Fibroblast of villous mesenchyme (primary cell): ENCODE data around the gene LYVE1. TPM values are rescaled to one million over a fixed set of nuclear protein-coding genes. Genes with fewer than 3 reads are reported as not detected.

Experiments
- DNase-seq: peaks from one replicate; pipeline ENCODE4 v3.0.0-alpha.2; 2010; ENCODE audit warnings: low read depth
- H3K4me3 ChIP-seq: 2 replicates; pipeline ENCODE4 v1.5.1; 2011; ENCODE audit warnings: low read depth, mild to moderate bottlenecking, low read length
- total RNA-seq: library from RNA; depleted of rRNA; stranded (reverse); fragments of >200 nt; gene quantifications from 2 replicates; pipeline ENCODE4 v1.2.3, GENCODE V29; 2012
- TF ChIP-seq, protein P1 (sequence below): IDR thresholded peaks from 2 replicates; pipeline ENCODE4 v1.5.1; 2012; ENCODE audit warnings: low read depth, mild to moderate bottlenecking, low read length; ENCODE audit not compliant: insufficient read depth

The LYVE1 gene, protein sequence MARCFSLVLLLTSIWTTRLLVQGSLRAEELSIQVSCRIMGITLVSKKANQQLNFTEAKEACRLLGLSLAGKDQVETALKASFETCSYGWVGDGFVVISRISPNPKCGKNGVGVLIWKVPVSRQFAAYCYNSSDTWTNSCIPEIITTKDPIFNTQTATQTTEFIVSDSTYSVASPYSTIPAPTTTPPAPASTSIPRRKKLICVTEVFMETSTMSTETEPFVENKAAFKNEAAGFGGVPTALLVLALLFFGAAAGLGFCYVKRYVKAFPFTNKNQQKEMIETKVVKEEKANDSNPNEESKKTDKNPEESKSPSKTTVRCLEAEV
- total RNA-seq = under 0.01 TPM in 1 of 2 replicates, not detected in the other

DNA sequence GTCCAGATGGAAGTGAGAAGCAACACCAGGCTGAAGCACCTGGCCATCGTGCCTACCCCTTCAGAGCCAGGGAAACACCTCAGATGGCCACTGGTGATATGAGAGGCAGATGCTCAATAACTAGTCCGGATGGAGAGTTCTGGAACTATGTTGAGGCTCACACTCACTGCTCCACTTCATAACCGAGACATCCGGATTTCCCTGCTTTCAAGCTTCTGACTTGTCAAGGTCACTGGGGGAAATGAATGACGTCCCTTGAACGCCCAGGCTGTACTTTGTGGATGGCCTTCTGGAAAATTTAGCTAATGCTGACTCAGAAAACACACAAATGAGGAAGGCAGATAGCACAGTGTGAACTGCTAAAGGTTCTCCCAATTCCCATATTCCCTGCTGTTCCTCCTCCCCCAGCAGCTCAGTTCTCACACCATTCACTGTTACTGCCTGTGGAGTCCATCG, at the start of gene LYVE1:
TSS of gene LYVE1 (minus strand) at position 180 of the 456 bp plus-strand sequence. CDS start at position 47, 133 bp downstream.
- TF ChIP-seq, protein P1, sequence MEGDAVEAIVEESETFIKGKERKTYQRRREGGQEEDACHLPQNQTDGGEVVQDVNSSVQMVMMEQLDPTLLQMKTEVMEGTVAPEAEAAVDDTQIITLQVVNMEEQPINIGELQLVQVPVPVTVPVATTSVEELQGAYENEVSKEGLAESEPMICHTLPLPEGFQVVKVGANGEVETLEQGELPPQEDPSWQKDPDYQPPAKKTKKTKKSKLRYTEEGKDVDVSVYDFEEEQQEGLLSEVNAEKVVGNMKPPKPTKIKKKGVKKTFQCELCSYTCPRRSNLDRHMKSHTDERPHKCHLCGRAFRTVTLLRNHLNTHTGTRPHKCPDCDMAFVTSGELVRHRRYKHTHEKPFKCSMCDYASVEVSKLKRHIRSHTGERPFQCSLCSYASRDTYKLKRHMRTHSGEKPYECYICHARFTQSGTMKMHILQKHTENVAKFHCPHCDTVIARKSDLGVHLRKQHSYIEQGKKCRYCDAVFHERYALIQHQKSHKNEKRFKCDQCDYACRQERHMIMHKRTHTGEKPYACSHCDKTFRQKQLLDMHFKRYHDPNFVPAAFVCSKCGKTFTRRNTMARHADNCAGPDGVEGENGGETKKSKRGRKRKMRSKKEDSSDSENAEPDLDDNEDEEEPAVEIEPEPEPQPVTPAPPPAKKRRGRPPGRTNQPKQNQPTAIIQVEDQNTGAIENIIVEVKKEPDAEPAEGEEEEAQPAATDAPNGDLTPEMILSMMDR = no peak
- no peak within 1 kb of the TSS for H3K4me3 ChIP-seq
- no peak for DNase-seq

DNA sequence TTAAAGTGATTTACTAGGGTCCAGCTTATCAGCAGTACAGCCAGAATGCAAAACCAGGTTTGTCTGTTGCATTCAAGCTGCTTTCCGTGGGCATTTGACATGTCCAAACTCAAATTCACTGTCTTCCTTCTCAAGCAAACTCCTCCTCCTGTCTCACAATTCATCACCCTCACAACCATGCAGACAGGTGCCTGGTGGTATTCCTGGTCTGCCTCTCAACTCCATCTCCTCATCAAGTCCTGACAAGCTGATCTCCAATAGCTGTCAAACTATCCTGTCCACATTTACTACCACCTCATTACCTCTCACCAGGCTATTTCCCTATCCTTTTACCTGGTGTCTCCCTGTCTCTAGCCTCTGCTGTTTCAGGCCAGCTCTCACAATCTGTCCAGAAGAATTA, 49.1 kb upstream of the LYVE1 start:
- TF ChIP-seq, protein P1 = no peak
- no peak for DNase-seq
- no peak overlapping the region for H3K4me3 ChIP-seq

DNA sequence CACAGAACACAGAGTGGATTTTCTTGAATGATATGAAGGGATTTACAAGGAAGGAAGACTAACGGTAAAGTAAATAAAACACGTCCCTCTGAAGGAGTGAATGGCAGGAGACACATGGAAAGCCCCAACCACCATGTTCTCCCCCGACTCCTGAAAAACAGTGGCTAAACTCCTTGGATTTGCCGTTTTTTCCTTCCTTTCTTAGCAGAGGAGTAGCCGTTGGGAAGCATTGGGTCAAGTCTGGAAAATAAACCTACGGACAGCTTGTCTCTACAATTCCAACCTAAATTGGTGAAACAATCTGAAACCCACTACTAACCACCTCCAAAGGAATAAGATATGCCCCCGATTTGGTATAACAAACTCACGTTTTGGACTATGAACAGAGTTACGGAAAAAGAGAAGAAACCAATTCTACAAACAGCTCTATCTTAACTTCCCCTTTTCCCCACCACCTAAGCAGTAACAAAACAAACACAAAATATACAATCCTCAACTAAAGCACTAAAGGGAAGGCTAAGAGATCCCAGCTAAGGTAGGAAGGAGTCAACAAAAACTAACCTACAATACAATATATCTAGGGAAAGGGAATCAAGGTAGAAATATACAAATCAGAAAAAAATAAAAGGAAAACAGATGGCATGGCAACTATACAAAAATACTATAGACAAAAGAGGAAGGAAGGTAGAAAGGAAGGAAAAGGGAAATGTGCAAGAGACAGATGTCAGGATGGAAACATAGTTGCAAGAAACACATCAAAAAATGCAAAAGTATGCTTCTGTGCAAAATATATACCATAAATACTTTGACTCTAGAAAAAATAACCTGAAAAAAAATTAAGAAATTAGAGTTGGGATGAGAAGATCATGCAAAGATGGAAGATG, 43.8 kb upstream of the LYVE1 start:
- TF ChIP-seq, protein P1 = no peak
- no peak overlapping the region for H3K4me3 ChIP-seq
- DNase-seq = no peak

DNA sequence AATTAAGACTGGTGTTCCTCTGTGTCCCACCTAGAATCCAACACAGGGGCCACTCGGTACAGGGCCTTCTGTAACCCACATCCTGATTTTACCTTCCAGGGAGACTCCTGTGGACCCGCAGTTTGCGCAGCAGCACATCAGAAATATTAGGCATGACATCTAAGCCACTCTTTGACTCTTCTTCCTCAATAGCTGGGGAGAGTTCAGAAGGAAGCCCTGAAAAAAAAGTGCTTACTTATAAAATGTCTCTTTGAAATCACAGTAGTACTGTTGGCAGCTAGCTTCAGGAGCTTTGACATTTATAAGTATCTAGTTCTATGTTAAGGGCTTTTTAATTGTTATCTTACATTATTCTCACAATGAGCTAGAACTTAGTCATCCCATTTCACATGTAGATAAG, 41.2 kb upstream of the LYVE1 start:
- TF ChIP-seq, protein P1 = no peak
- H3K4me3 ChIP-seq = no peak overlapping the region
- no peak for DNase-seq

DNA sequence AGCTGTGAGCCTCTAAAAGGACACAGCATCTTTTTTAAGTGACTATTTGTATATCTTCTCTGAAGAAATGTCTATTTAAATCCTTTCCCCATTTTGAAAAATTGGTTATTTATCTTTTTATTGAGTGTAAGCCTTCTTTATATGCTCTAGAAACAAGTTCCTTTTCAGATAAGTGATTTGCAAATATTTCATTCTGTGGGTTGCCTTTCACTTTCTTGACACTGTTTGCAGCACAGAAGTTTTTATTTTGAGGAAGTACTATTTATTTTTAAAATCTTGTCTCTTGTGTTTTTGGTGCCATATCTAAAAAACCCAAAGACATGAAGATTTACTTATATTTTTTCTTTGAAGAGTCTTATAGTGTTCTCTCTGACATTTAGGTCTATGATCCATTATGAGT, 40.1 kb upstream of the LYVE1 start:
- DNase-seq = no peak
- TF ChIP-seq, protein P1 = no peak
- no peak overlapping the region for H3K4me3 ChIP-seq

DNA sequence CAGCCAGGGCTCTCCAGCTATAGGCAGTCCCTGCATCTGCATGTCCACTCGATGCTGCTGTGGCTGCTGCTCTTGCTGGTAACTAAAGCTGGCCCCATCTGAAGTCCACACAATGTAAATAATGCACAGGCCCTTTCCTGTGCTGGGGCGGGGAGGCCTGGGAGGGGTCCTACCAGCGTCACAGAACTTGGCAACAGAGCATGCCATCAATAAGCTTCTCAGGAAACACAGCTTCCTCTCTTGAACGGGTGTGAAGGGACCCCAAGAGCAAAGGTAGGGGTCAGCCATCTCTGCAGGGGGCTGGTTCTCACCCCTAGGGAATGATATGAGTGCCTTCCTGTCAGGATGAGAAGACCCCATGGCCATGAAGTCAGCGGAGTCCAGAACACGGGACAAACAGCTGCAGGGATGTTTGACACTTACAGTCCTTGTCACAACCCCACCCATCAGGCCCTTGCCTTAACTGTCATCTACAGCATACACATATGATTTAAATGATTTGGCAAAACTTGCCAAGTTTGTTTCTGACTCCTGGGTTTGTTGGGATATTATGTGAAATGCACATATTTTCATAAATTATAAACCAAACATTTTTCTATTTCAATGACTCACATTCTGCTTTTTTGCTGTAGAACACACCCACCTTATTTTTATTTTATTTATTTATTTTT, 39.1 kb upstream of the LYVE1 start:
- no peak for DNase-seq
- no peak overlapping the region for H3K4me3 ChIP-seq
- TF ChIP-seq, protein P1 = no peak
